Ramos (cell line): Measurements from ENCODE around the gene ING5.
"Not testable (repeated sequence)": the region's sequence is repeated elsewhere in the genome, so short reads cannot be mapped to it uniquely, and the experiment has no call there.

Source experiments
- in situ Hi-C: fragments of 300-500 bp; cut with MboI; formaldehyde crosslinking; loops from one replicate; pipeline ENCODE4 v1.14.3; 2022; ENCODE audit warnings: low sequenced_read_pairs; ENCODE audit not compliant: unreplicated experiment

The ING5 gene

DNA sequence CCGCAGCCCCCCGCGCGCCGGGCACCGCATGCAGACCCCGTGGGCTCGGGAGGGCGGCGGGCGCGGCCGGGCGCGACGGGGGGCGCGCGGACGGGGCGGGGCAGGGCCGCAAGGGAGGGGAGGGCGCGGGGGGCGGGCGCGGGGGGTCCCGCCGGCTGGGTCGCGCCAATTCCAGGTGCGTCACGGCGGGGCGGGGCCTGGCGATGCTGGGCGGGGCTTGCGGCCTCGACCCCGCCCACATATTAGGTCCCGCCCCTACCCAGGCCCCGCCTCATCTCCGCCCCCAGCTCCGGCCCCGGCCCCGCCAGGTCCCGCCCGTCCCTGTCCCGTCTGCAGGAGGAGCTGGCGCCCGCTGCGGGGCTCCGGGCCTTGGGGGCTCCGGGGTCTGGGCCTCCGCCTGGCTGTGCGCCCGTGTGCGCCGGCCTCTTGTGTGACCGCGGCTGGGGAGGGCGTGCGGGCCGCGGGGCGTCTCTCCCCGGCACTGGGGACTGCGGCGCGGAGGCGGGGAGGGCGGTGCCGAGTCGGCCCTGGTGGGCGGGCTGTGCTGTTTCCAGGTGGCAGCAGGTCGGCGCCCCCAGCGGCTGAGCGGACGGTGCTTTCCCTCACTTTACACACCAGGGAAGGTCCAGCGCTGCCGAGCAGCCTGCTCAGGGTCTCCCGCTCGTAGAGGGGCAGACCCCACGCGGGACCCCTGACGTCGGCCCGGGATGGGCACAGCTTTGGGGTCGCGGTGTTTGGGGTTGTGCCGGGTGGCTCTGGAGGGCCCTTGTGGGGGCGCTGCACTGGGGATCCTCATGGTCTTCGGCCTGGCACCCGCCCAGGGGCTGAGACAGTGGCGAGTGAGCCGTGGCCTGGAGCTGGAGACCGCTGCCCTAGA is 554 bp downstream of the ING5 start:
- in situ Hi-C loops, result loop anchor here (10.0 kb wide), 1 partner anchor 348 kb away; the partner anchor contains the start of gene FARP2

DNA sequence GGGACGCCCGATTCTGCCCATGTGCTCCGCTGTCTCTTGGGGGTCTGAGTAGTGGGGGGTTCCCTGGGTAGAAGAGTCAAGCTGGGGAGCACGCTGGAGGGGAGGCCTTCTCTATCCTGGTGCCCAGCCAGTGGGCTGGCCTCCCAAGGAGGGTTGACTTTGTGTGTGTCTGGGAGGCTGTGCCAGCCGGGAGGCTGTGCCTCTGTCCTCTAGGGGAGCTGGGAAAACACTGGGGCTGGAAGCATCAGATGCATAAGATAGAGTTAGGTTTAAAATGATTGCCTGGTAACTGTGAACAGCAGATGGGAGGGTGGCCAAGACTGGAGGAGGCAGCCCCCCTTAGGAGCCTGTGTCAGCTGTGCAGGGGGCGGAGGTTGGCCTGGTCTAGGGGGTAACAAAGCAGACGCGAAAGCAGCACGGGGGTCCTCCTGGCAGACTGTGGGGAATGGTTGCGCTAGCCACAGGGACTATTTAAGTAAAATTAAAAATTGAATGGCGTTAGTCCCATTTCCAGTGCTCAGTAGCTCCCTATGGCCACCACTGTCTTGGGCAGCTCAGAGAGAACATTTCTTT is 1.3 kb downstream of the ING5 start:
- in situ Hi-C loops, result loop anchor here (10.0 kb wide), 1 partner anchor 348 kb away; the partner anchor contains the start of gene FARP2

DNA sequence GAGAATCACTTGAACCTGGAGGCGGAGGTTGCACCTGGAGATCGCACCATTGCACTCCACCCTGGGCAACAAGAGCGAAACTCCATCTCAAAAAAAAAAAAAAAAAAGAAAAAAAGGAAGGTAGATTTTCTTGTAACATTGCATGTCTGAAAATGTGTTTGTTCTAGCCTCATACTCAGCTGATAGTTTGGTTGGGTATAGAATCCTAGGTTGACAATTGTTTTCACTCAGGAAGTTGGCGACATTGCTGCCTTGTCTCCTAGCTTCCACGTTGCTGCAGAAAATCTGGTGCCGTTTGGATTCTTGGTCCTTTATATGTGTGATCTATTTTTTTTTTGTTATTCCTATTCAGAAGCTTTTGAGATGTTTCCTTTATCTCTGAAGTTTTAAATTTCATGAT is 4.7 kb downstream of the ING5 start:
- in situ Hi-C loops, result loop anchor here (10.0 kb wide), 1 partner anchor 352 kb away; the partner anchor contains the start of gene FARP2

DNA sequence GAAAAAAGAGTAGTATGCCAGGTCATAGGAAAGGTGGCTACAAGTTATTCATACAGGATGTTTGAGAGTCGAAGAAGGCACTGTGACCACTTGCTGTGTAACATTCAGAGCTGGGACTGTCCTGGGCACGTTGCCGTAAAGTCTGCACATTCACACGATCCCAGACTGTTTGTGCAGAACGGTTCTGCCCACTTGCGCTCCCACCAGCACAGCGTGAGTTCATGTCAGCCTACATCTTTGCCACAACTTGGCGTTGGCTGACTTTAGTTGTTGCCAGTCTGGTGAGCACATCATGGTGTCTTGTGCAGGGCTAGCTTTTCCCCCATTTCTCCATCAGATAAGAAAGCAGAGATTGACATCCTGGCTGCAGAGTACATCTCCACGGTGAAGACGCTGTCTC is 7.0 kb downstream of the ING5 start:
- in situ Hi-C loops, result loop anchor here (10.0 kb wide), 1 partner anchor 354 kb away; the partner anchor contains the start of gene FARP2

DNA sequence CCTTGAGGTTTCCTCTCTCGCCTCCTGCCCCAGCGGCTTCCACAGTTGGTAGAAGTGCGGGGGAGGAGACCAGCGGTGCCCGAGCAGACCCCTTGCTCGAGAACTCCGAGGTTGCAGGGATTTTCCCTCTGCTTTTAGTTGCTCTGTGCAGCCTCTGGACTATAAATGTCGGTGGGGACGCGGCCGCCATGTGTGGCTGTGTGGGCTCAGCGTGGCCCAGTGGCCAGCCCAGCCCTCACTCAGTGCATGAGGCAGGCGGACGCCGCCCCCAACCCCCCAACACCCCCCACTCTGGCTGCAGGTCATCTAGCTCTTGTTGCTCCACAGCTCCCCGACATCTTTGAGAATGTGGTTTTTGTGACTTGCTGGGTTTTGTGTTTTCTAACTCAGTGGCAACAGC is 17.3 kb downstream of the ING5 start:
- in situ Hi-C loops, result no loop called here

DNA sequence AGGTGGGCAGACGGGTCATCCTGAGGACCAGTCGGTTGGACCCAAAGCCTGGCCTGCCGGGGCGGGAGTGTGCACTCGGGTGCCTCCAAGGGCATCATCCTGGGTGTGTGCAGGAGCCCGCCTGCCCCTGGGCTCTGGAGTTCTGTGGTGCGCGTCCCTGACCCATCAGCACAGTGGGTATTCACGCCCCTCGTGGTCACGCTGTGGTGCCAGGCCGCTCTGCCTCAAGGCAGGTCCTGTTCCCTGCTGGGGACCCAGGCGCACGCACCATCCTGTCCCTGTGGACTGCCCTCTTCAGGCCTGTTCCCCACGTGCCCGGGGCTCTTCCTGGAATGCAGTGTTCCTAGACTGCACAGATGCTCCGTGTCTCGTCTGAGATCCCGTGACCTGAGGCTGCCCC is 18.3 kb downstream of the ING5 start:
- in situ Hi-C loops, result no loop called here

DNA sequence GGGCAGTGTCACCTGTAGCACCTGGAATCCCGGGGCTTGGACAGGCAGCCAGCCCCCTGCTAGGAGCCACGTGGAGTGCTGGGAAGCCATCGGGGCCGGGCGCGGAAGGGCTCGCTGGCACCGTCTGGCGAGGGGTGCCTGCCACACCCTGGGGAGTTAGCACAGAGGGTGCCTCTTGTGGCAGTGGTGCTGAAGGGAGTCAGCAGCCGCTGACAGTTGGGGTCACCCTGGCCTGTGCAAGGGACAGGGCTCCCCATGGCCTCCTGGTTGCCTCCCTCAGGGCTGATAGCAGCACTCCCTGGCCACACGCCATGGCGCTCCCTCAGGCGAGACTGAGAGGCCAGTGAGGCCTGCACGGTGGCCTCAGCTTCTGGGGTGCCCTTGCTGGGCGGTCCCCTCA is 18.7 kb downstream of the ING5 start:
- in situ Hi-C loops, result no loop called here

DNA sequence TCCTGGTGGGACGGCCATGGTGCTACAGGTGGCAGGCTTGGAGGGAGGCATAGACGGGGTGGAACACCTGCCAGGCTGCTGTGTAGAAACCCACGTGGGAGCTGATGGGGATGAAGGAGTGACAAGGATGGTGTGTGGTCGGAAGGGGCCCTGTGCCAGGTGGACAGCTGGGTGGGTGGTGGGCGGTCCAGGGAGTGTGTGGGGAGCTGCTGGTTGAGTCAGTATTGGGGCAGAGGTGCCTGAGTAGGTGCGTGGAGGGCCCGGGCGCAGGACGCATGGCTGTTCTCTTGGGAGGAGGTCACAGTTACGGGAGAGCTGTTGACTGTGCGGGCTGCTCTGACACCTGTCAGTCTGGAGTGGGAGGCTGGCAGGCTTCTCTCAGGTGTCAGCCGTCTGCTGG is 20.0 kb downstream of the ING5 start:
- in situ Hi-C loops, result no loop called here

DNA sequence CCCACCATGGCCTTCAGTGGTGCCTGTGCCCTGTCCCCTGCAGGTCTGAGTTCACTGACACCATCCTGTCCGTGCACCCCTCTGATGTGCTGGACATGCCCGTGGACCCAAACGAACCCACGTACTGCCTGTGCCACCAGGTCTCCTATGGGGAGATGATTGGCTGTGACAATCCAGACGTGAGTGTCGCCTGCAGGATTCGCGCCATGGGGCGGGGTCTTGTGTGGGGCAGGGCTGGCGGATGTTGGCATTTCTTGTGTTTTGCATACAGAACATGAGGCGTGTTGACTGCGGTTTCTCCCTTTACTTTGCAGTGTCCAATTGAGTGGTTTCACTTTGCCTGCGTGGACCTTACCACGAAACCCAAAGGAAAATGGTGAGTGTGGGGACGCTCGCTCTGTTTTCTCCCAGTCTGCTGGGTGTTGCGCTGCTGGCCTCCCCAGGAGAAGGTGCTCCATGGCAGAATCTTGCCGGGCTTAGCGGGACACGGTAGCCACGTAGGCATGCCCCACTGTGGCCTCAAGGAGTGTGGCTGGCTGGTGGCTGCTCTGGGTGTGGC is 21.1 kb downstream of the ING5 start:
- in situ Hi-C loops, result no loop called here

DNA sequence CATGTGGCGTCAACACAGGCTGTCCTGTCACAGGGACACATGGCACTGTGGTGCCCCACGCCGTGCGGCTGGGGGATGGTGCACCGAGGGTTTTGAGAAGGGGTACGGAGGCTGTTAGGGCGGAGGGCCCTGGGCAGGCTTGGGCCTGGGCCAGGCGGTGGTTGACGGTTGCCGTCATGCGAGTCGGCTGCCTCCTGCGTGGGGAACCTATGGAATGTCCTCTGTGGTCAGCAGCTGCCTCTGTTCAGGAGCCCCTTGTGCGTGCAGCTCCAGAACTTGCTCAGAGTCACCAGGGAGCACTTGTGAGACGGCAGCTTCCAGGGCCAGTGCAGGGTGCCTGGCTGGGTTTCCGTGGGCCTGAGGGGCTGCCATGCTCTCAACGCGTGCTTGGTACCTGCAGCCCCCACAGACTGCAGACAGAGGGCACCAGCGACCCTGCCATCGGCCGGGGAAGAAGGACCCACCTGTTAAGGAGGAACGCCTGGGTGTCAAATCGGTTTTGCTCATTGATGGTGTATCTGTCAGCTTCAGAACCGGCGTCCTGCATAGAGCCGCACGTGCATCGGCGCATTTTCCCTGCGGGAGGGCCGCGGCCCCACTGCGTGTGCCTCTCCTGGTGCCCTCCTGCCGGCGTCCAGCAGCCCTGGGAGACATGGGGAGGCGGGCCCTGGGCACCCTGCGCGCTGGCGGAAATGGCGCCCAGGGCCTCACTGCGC is 22.6 kb downstream of the ING5 start:
- in situ Hi-C loops, result no loop called here

DNA sequence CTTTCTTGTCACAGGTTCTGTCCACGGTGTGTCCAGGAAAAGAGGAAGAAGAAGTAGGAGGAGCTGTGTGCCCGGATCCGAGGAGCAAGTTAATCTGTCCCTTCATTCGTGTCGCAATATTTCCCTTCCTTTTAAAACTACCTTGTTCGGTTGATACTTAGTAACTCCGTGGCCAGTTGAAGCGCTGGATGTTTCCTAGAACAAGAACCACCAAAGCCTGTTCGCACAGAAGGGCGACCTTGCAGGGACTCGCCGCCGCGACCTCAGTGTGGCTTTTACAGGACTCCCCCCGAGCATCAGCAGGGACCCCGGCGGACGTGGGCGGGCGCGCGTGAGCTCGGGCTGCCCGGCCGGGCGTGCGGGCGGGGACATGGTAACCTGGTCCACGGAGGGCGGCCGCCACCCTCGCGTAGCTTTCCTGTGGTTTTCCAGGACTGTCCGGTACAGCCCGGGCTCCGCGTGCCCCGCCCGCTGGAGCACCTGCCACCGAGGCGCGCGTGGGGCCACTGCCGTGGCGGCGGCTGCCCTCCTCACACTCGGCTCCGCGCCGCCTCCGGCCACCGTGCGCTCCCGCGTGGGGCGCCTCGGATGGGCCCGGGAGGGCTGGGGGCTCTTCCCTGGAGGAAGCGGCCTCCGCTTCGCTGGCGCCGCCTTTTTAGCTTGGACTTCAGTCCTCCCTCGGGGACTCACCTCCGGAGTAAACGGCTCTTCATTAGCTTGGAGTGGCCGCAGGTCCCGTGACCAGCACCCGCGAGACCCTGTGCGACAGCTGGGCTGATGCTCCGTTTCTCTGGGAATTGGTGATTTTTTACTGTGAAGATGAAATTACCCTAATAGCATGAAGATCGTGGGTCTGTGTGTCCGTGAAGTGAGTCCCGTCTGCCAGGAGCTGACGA is 23.4 kb downstream of the ING5 start:
- in situ Hi-C loops, result no loop called here

DNA sequence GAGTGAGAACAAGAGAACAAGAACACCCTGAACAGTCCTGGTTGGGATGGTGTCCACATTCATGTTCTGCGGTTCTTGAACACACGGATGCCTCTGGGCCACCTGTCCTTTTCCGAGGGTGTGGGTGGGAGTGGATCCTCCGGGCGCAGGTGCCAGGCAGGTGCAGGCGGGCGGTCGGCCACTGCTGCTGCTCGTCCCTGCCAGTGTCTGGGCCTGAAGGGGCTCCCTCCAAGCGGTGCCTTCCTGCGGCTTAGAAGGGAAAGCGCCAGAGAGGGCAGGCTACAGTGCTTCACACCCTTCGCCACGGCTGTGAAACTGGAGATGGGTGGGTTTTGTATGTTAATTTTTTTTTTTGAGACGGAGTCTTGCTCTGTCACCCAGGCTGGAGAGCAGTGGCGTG is 24.6 kb downstream of the ING5 start:
- in situ Hi-C loops, result no loop called here

DNA sequence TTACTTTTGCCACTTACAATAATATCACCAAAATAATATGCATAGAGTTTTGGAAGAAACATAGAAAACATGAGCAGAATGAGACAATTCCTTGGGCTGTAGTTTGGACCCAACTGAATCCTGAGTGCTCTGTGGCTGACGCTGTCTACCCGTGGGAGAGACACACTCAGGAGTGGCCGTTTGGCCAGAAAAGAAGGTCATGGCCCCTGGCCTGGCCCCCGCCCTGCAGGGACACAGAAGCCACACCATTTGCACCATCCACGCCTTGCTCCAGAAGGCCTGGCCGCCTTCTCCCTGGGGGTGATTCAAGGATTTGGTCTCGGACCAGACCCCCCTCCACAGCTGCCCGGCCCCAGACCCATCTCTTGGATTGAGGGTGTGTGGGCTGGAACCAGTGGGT is 26.2 kb downstream of the ING5 start:
- in situ Hi-C loops, result no loop called here

DNA sequence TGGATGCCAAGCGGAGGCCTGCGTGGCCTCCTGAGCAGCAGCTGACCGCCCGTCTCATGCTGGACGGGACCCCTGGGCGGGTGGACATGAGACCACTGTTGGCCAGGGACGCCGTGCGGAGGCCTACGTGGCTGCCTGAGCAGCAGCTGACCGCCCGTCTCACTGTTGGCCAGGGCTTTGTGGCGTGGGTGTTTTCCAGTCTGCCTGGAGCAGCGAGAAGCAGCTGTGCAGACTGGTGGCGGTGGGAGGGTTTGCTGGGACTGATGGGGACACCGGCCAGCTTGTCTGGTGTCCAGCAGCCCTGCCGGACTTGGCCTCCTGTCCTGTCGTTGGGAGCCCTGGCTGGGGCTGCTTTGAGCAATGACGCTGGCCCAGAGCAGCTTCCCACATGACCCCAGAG is 26.8 kb downstream of the ING5 start:
- in situ Hi-C loops, result no loop called here

DNA sequence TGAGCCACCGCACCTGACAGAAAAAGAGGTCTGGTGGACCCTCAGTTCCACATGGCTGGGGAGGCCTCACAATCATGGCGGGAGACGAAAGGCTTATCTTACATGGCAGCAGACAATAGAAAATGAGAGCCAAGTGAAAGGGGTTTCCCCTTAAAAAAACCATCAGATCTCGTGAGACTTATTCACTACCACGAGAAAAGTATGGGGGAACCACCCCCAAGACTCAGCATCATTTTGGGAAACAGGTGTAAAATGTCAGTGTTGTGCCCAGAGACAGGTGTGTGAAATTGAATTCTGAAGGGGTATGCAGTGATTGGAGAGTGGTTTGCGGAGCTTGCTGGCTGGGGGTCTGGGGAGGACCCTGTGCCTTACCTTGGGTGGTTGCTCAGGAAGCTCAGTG is 28.0 kb downstream of the ING5 start:
- in situ Hi-C loops, result no loop called here

DNA sequence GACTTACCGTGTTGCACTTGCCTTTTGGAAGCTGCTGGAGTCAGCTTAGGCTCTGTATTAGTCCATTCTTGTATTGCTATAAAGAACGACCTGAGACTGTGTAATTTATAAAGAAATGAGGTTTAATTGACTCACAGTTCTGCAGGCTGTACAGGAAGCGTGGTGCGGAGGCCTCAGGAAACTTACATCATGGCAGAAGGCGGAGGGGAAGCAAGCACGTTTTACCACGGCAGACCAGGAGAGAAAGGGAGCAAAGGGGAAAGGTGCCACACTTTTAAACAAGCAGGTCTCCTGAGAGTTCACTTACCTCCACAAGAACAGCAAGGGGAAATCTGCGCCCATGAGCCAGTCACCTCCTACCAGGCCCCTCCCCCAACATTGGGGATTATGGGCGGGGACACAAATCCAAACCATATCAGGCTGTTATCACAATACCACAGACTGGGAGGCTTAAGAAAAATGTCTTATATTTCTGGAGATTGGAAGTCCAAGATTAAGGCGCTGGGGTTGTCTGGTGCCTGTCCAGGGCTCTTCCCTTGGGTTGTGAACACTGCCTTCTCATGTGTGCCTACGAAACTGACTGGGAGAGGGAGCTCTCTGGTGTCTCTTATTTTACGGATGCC is 28.9 kb downstream of the ING5 start:
- in situ Hi-C loops, result no loop called here

DNA sequence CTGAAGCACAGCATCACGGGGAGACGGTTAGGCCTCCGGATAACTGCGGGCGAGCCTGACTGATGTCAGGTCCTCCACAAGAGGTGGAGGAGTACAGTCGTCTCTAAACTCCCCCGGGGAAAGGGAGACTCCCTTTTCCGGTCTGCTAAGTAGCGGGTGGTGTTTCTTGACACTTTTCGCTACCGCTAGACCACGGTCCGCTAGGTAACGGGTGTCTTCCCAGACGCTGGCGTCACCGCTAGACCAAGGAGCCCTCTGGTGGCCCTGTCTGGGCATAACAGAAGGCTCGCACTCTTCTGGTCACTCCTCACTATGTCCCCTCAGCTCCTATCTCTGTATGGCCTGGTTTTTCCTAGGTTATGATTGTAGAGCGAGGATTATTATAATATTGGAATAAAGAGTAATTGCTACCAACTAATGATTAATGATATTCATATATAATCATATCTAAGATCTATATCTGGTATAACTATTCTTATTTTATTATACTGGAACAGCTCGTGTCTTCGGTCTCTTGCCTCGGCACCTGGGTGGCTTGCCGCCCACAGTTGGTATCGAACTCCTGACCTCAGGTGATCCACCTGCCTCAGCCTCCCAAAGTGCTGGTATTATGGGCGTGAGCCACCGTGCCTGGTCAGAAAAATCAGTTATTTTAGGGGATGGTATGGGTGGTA is 30.8 kb downstream of the ING5 start:
- in situ Hi-C loops, result not testable (repeated sequence)

DNA sequence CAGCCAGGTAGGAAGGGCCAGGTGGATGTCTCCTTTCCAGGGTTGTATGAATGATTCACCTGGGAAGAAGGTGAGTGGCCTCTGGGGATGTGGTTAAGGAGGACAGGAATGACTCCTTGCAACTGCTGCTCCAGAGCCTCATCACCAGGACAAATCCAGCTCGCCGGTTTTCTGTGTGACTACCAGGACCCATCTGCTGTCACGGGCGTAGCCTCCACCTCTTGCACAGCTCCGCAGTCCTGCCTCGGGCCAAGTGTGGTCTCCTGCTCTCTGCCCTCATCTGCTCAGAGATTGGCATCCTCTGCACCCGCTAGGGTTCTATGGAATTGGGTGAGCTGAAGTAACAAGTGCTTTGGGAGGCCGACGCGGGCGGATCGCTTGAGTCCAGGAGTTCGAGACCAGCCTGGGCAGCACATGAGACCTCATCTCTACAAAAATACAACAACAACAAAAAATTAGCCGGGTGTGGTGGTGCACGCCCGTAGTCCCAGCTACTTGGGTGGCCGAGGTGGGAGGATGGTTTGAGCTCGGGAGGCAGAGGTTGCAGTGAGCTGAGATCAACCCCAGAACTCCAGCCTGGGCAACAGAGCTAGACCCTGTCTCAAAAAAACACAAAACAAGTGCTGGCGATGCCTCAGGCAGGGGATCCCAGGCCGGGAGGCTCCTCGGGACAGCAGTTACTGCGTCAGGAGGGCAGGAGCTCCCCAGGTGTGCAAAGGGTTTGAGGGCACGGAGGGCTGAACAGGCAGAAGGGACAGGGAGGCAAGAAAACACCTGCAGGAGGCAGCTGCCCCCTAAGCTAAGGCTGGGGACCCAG is 31.8 kb downstream of the ING5 start:
- in situ Hi-C loops, result no loop called here
